NT2/D1 (cell line): ENCODE measurements around the gene MOV10L1.

ENCODE experiments used
- DNase-seq: peaks from one replicate; pipeline ENCODE4 v3.0.0-alpha.2; 2011; ENCODE audit warnings: low read depth, low spot score
- H3K27me3 ChIP-seq: 2 replicates; pipeline ENCODE4 v1.6.0; 2011; ENCODE audit warnings: mild to moderate bottlenecking; ENCODE audit not compliant: insufficient read length, insufficient read depth
- H3K36me3 ChIP-seq: 2 replicates; pipeline ENCODE4 v1.6.1; 2011; ENCODE audit warnings: mild to moderate bottlenecking, low read length, mixed read lengths; ENCODE audit not compliant: insufficient read depth, insufficient read length
- H3K4me1 ChIP-seq: 2 replicates; pipeline ENCODE4 v1.5.1; 2011; ENCODE audit not compliant: insufficient read depth, insufficient read length
- H3K4me3 ChIP-seq: 2 replicates; pipeline ENCODE4 v1.5.1; 2011; ENCODE audit warnings: low read depth; ENCODE audit not compliant: insufficient read length
- H3K9ac ChIP-seq: 2 replicates; pipeline ENCODE4 v1.6.0; 2011; ENCODE audit warnings: low read depth; ENCODE audit not compliant: insufficient read length
- H3K9me3 ChIP-seq: 2 replicates; pipeline ENCODE4 v1.5.1; 2011; ENCODE audit warnings: mild to moderate bottlenecking, low read length; ENCODE audit not compliant: insufficient read depth
- SUZ12 ChIP-seq: IDR thresholded peaks from 2 replicates; pipeline ENCODE4 v1.6.1; 2011; ENCODE audit not compliant: insufficient read length, insufficient read depth; ENCODE audit errors: extremely low read depth
- YY1 ChIP-seq: IDR thresholded peaks from 2 replicates; pipeline ENCODE4 v1.6.1; 2011; ENCODE audit not compliant: insufficient read length, insufficient read depth
- ZNF274 ChIP-seq: IDR thresholded peaks from 2 replicates; pipeline ENCODE4 v1.6.1; 2011; ENCODE audit warnings: mild to moderate bottlenecking, low read depth, low read length

Gene MOV10L1

DNA sequence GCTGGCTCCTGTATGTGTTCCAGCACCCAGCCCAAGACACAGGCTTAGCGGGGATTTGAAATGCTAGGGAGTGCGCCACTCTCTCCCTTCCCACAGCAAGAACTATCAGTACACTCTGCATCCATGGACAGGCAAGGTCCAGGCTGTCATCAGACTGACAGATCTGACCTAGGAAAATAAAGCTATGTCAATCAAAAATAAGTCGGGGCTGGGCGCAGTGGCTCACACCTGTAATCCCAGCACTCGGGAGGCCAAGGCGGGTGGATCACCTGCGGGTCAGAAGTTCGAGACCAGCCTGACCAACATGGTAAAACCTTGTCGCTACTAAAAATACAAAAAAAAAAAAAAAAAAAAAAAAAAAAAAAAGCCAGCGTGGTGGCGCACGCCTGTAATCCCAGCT lies 1.7 kb upstream of the MOV10L1 start:
- Histone ChIP-seq H3K27me3 (no peaks in the 10 kb centered on the region), H3K4me1 (peaks cover 9% of the 10 kb centered on the region), H3K36me3 (no peaks in the 10 kb centered on the region), H3K9me3 (0 out of 2 replicates have a peak, but pooled peaks cover 5% of the 10 kb centered on the region), H3K9ac (no peak overlapping the region), H3K4me3 (no peak overlapping the region)
- no peak for DNase-seq
- no peak for TF ChIP-seq ZNF274
- no peak for TF ChIP-seq YY1
- TF ChIP-seq SUZ12 = no peak

GRCh38 chr22:50089231-50089630 lies 575 bp upstream of the MOV10L1 start:
- Histone ChIP-seq H3K27me3 (no peaks in the 10 kb centered on the region), H3K9me3 (0 out of 2 replicates have a peak, but pooled peaks cover 5% of the 10 kb centered on the region), H3K4me1 (peaks cover 4% of the 10 kb centered on the region), H3K4me3 (no peak overlapping the region), H3K36me3 (no peaks in the 10 kb centered on the region), H3K9ac (no peak overlapping the region)
- DNase-seq = no peak
- no peak for TF ChIP-seq SUZ12
- no peak for TF ChIP-seq YY1
- no peak for TF ChIP-seq ZNF274

DNA sequence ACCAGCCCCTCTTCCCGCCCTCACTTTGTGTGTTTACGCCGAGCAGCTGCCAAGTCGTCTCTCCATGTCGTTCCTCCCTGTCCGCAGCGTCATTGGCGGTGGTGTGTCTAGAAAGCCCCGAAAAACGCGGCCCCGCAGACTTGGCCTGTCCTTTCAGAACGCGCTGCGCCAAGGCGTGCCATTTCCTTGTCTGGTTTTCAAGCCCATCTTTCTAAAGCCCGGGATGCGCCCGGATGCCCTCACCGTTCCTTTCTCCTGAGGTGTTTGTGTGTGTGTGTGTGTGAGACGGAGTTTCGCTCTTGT lies 557 bp downstream of the MOV10L1 start:
- no peak overlapping the region for H3K4me3 ChIP-seq
- 0 out of 2 replicates have a peak, but pooled peaks cover 5% of the 10 kb centered on the region for H3K9me3 ChIP-seq
- TF ChIP-seq ZNF274 (no peak), YY1 (no peak), SUZ12 (no peak)
- no peaks in the 10 kb centered on the region for H3K36me3 ChIP-seq
- no peaks in the 10 kb centered on the region for H3K4me1 ChIP-seq
- H3K27me3 ChIP-seq = no peaks in the 10 kb centered on the region
- no peak for DNase-seq
- H3K9ac ChIP-seq = no peak overlapping the region

- Histone ChIP-seq H3K36me3 (no peaks in the 10 kb centered on the region), H3K9me3 (0 out of 2 replicates have a peak, but pooled peaks cover 5% of the 10 kb centered on the region), H3K9ac (no peak overlapping the region), H3K27me3 (no peaks in the 10 kb centered on the region), H3K4me1 (no peaks in the 10 kb centered on the region), H3K4me3 (no peak overlapping the region)
- DNase-seq = no peak
- TF ChIP-seq ZNF274 (no peak), SUZ12 (no peak), YY1 (no peak)
These were observed 1.4 kb downstream of the MOV10L1 start for GRCh38 chr22:50091092-50091768.

- TF ChIP-seq YY1 = no peak
- no peak for TF ChIP-seq SUZ12
- no peak for TF ChIP-seq ZNF274
These were observed 2.5 kb downstream of the MOV10L1 start for GRCh38 chr22:50092342-50092741.

GRCh38 chr22:50098052-50098451 lies 8.2 kb downstream of the MOV10L1 start:
- no peak for TF ChIP-seq ZNF274
- TF ChIP-seq YY1 = no peak
- no peak for TF ChIP-seq SUZ12
- DNase-seq = no peak
- Histone ChIP-seq H3K4me3 (no peak overlapping the region), H3K4me1 (no peaks in the 10 kb centered on the region), H3K9me3 (no peaks in the 10 kb centered on the region), H3K36me3 (no peaks in the 10 kb centered on the region), H3K9ac (no peak overlapping the region), H3K27me3 (no peaks in the 10 kb centered on the region)

More at GRCh38 chr22:50092342-50092741, 2.5 kb downstream of the MOV10L1 start:
- Histone ChIP-seq H3K27me3 (no peaks in the 10 kb centered on the region), H3K36me3 (no peaks in the 10 kb centered on the region), H3K4me1 (no peaks in the 10 kb centered on the region), H3K9ac (no peak overlapping the region), H3K9me3 (0 out of 2 replicates have a peak, but pooled peaks cover 5% of the 10 kb centered on the region), H3K4me3 (no peak overlapping the region)
- DNase-seq = no peak

DNA sequence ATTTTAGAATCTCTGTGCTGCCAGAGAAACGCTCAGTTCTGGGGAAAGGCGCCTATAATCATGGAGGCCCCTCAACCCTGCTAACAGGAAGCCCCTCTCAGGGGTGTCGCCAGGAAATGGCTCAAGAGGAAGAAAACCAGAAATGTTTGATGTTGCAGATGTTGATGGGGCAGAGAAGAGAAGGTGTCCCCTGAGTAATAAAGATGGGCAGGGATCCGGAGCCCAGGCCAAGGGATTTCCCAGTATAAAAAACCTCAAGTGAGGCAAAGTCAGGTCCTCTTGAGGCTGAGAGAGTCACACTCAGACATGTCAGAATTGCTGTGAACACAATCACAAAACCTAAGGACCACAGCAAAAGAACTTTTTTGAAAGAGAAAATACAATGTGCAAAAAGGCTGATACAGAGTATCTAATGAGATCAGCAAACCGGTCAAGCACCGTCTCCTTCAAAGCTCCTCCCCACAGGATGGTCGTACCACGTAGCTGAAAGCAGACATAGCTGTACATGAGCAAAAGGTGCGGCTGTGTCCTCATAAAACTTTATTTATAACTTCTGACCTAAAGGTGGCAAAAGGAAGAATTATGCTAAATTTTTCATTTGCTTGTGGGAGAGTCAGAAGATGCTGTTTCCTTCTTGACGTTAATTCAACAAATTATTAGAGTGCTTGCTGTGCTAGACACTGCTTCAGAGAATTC lies 12.2 kb downstream of the MOV10L1 start:
- Histone ChIP-seq H3K4me3 (no peak overlapping the region), H3K36me3 (no peaks in the 10 kb centered on the region), H3K9ac (no peak overlapping the region), H3K27me3 (no peaks in the 10 kb centered on the region), H3K4me1 (no peaks in the 10 kb centered on the region), H3K9me3 (no peaks in the 10 kb centered on the region)
- TF ChIP-seq SUZ12 = no peak
- no peak for TF ChIP-seq ZNF274
- no peak for TF ChIP-seq YY1
- DNase-seq = no peak
